GM23338 (cell line): ENCODE results near the gene RNF166. TPM values are rescaled to one million over a fixed set of nuclear protein-coding genes. Genes with fewer than 3 reads are reported as not detected.

Experiments used
- ATAC-seq: fragments of 200-7000 bp; cut with Tn5 transposase; 3 replicates; pipeline ENCODE4 v1.9.1; 2020
- DNase-seq: peaks from one replicate; pipeline ENCODE4 v3.0.0-alpha.2; 2015; ENCODE audit warnings: low spot score
- H2AFZ ChIP-seq: fragments of 200-600 bp; sonication (generic); 2 replicates; pipeline ENCODE4 v1.8.0; 2016; ENCODE audit warnings: antibody characterized with exemption, mild to moderate bottlenecking, moderate library complexity
- H3F3A ChIP-seq: fragments of 200-600 bp; sonication (generic); replicated peaks from 2 replicates; pipeline ENCODE4 v1.8.0; 2017; ENCODE audit warnings: antibody characterized with exemption, mixed run types, low read depth
- H3K27ac ChIP-seq: fragments of 200-600 bp; sonication (generic); 2 replicates; pipeline ENCODE4 v1.6.1; 2016; ENCODE audit warnings: low read depth
- H3K27me3 ChIP-seq: fragments of 200-600 bp; sonication (generic); 2 replicates; pipeline ENCODE4 v1.8.0; 2016; ENCODE audit warnings: mild to moderate bottlenecking, mixed run types, moderate library complexity; ENCODE audit not compliant: insufficient read depth
- H3K36me3 ChIP-seq: fragments of 200-600 bp; sonication (generic); 2 replicates; pipeline ENCODE4 v1.8.0; 2016; ENCODE audit warnings: mild to moderate bottlenecking; ENCODE audit not compliant: insufficient read depth
- H3K4me1 ChIP-seq: fragments of 200-600 bp; sonication (generic); 2 replicates; pipeline ENCODE4 v1.8.0; 2016; ENCODE audit warnings: mild to moderate bottlenecking, moderate library complexity; ENCODE audit not compliant: insufficient read depth
- H3K4me2 ChIP-seq: fragments of 200-600 bp; sonication (generic); 2 replicates; pipeline ENCODE4 v1.7.1; 2017; ENCODE audit warnings: mixed run types
- H3K4me3 ChIP-seq: fragments of 200-600 bp; sonication (generic); 2 replicates; pipeline ENCODE4 v1.6.1; 2016; ENCODE audit warnings: mixed run types
- H3K79me2 ChIP-seq: fragments of 200-600 bp; sonication (generic); replicated peaks from 2 replicates; pipeline ENCODE4 v1.8.0; 2017; ENCODE audit warnings: mild to moderate bottlenecking; ENCODE audit not compliant: insufficient read depth
- H3K9me2 ChIP-seq: fragments of 200-600 bp; sonication (generic); 2 replicates; pipeline ENCODE4 v1.8.0; 2017; ENCODE audit not compliant: insufficient read depth
- H4K20me1 ChIP-seq: fragments of 200-600 bp; sonication (generic); replicated peaks from 2 replicates; pipeline ENCODE4 v1.8.0; 2017; ENCODE audit warnings: mild to moderate bottlenecking; ENCODE audit not compliant: insufficient read depth
- H3K27ac Mint-ChIP-seq: 2 replicates; pipeline ENCODE4 v1.8.0; 2020; ENCODE audit warnings: inconsistent platforms, mild to moderate bottlenecking, moderate library complexity, mixed read lengths
- H3K27me3 Mint-ChIP-seq: 3 replicates; pipeline ENCODE4 v1.8.0; 2022; ENCODE audit warnings: low read depth, mild to moderate bottlenecking, moderate library complexity, mixed read lengths, inconsistent platforms; ENCODE audit not compliant: insufficient read depth, poor library complexity
- H3K36me3 Mint-ChIP-seq: 3 replicates; pipeline ENCODE4 v1.8.0; 2021; ENCODE audit warnings: low read depth, mild to moderate bottlenecking, inconsistent platforms, moderate library complexity, mixed read lengths
- H3K4me1 Mint-ChIP-seq: 3 replicates; pipeline ENCODE4 v1.8.0; 2020; ENCODE audit warnings: mild to moderate bottlenecking, inconsistent platforms, mixed read lengths
- H3K4me3 Mint-ChIP-seq: 3 replicates; pipeline ENCODE4 v1.8.0; 2021; ENCODE audit warnings: moderate library complexity, mild to moderate bottlenecking, inconsistent platforms, mixed read lengths
- H3K9me3 Mint-ChIP-seq: 3 replicates; pipeline ENCODE4 v1.8.0; 2020; ENCODE audit warnings: moderate library complexity, mild to moderate bottlenecking, inconsistent platforms, mixed read lengths
- CREB1 ChIP-seq: fragments of 250-450 bp; sonication (Bioruptor Pico); IDR thresholded peaks from 2 replicates; pipeline ENCODE4 v1.5.0; 2020; ENCODE audit warnings: low read depth, mild to moderate bottlenecking, moderate library complexity
- CTCF ChIP-seq, 2 experiments: fragments of 200-600 bp in 1 of 2; sonication (generic) in 1 of 2; conservative IDR thresholded peaks; 2 replicates each; pipeline versions ENCODE4 v1.5.1 to v1.6.1; 2016 to 2017; ENCODE audit warnings: antibody characterized with exemption in 2 of 2, low read depth in 2 of 2, mild to moderate bottlenecking in 2 of 2, moderate library complexity in 1 of 2
- ETS1 ChIP-seq: IDR thresholded peaks from 2 replicates; pipeline ENCODE4 v1.6.1; 2016; ENCODE audit warnings: antibody characterized with exemption
- EZH2 ChIP-seq: fragments of 200-600 bp; sonication (generic); IDR thresholded peaks from one replicate; pipeline ENCODE4 v1.8.0; 2017; ENCODE audit warnings: antibody characterized with exemption, mild to moderate bottlenecking, low read depth; ENCODE audit not compliant: unreplicated experiment
- EZH2phosphoT487 ChIP-seq: fragments of 200-600 bp; sonication (generic); IDR thresholded peaks from one replicate; pipeline ENCODE4 v1.8.1; 2018; ENCODE audit warnings: antibody characterized with exemption; ENCODE audit not compliant: unreplicated experiment
- JUNB ChIP-seq: IDR thresholded peaks from one replicate; pipeline ENCODE4 v1.6.1; 2016; ENCODE audit warnings: antibody characterized with exemption; ENCODE audit not compliant: unreplicated experiment
- REST ChIP-seq: IDR thresholded peaks from one replicate; pipeline ENCODE4 v1.6.1; 2018; ENCODE audit warnings: antibody characterized with exemption; ENCODE audit not compliant: unreplicated experiment
- STAT1 ChIP-seq: IDR thresholded peaks from one replicate; pipeline ENCODE4 v1.6.1; 2016; ENCODE audit warnings: antibody characterized with exemption; ENCODE audit not compliant: unreplicated experiment
- ZNF114 ChIP-seq: fragments of 250-450 bp; sonication (Bioruptor Pico); IDR thresholded peaks from 2 replicates; pipeline ENCODE4 v1.5.0; 2020; ENCODE audit warnings: mild to moderate bottlenecking, moderate library complexity
- ZNF331 ChIP-seq: fragments of 250-450 bp; sonication (Bioruptor Pico); IDR thresholded peaks from 2 replicates; pipeline ENCODE4 v1.5.0; 2020; ENCODE audit warnings: low read depth, mild to moderate bottlenecking, moderate library complexity
- ZNF462 ChIP-seq: fragments of 250-450 bp; sonication (Bioruptor Pico); IDR thresholded peaks from 2 replicates; pipeline ENCODE4 v1.5.0; 2020; ENCODE audit warnings: mild to moderate bottlenecking, moderate library complexity
- polyA plus RNA-seq: library from polyadenylated mRNA; unstranded; fragments of >200 nt; fragmentation: Nextera tagmentation; extraction: Ambion mirVana; gene quantifications from 2 replicates; pipeline ENCODE4 v1.2.1, GENCODE V29; 2016
- total RNA-seq: library from RNA; depleted of rRNA; stranded (reverse); fragments of >200 nt; shearing (Covaris generic); gene quantifications from 2 replicates; pipeline ENCODE4 v1.2.3, GENCODE V29; 2014

RNF166 gene
- total and polyA plus RNA-seq, 2 experiments from 2014 or later: 24.9 to 43.4 TPM

GRCh38 chr16:88691924-88692560 is 14.2 kb downstream of the RNF166 start (continued):
- no peak for TF ChIP-seq ZNF462 (CRISPR knock-in tag)
- no peak for TF ChIP-seq EZH2
- no peak for TF ChIP-seq JUNB

GRCh38 chr16:88691129-88691813 is 14.9 kb downstream of the RNF166 start:
- no peak overlapping the region for H3K4me3 Mint-ChIP-seq
- Histone ChIP-seq H3K79me2 (no peaks in the 10 kb centered on the region), H4K20me1 (no peaks in the 10 kb centered on the region), H3K36me3 (no peaks in the 10 kb centered on the region), H3K4me2 (no peak overlapping the region), H3K4me3 (no peak overlapping the region), H3K4me1 (no peaks in the 10 kb centered on the region), H3K9me2 (no peaks in the 10 kb centered on the region), H3K27ac (no peak overlapping the region), H3K27me3 (peaks cover 10% of the 10 kb centered on the region), H3F3A (0 out of 2 replicates have a peak, but pooled peaks cover 6% of the 10 kb centered on the region), H2AFZ (no peak overlapping the region)
- ATAC-seq: no peak
- H3K36me3 Mint-ChIP-seq: no peaks in the 10 kb centered on the region
- DNase-seq: no peak
- TF ChIP-seq REST (no peak), ZNF114 (no peak), ZNF331 (CRISPR knock-in tag) (no peak), STAT1 (no peak), ETS1 (no peak), CREB1 (no peak), EZH2phosphoT487 (no peak), CTCF (conservative IDR thresholded peaks at IDR 0.05; ENCODE audit: low read depth in 2 of 2) (no peak)
- no peaks in the 10 kb centered on the region for H3K9me3 Mint-ChIP-seq
- peaks cover 9% of the 10 kb centered on the region for H3K4me1 Mint-ChIP-seq
- no peak overlapping the region; the same call in 1 of the 2 replicates for H3K27ac Mint-ChIP-seq
- H3K27me3 Mint-ChIP-seq: peaks cover 23% of the 10 kb centered on the region
